Activated CD8-positive, alpha-beta T cell treated with anti-CD3 and anti-CD28 coated beads for 36 hours (primary cell): ENCODE measurements around the gene FAM81B. TPM values are rescaled to one million over a fixed set of nuclear protein-coding genes. Genes with fewer than 3 reads are reported as not detected.

Source experiments
- ATAC-seq: fragments of 200-7000 bp; cut with Tn5 transposase; one replicate; pipeline ENCODE4 v1.10.0; 2021; ENCODE audit warnings: mild to moderate bottlenecking, moderate library complexity
- CTCF ChIA-PET: fragments of 350-600 bp; sonication (Branson Sonifier 250); formaldehyde crosslinking; loops from one replicate; lab custom pipeline; 2021; ENCODE audit warnings: antibody characterized with exemption; lab: Charles Lee
- POLR2A ChIA-PET: fragments of 350-600 bp; sonication (Branson Sonifier 250); formaldehyde crosslinking; loops from one replicate; lab custom pipeline; 2021; ENCODE audit warnings: antibody characterized with exemption; lab: Charles Lee
- DNase-seq: peaks from one replicate; pipeline ENCODE4 v3.0.0-alpha.2; 2020
- H3K27ac Mint-ChIP-seq: one replicate; pipeline ENCODE4 v1.8.0; 2021; ENCODE audit warnings: mild to moderate bottlenecking, mixed read lengths
- H3K27me3 Mint-ChIP-seq: one replicate; pipeline ENCODE4 v1.8.0; 2021; ENCODE audit warnings: mixed read lengths
- H3K36me3 Mint-ChIP-seq: one replicate; pipeline ENCODE4 v1.8.0; 2021; ENCODE audit warnings: low read depth, mixed read lengths
- H3K4me1 Mint-ChIP-seq: one replicate; pipeline ENCODE4 v1.8.0; 2021; ENCODE audit warnings: low read depth, mixed read lengths
- H3K4me3 Mint-ChIP-seq: one replicate; pipeline ENCODE4 v1.8.0; 2021; ENCODE audit warnings: mild to moderate bottlenecking, moderate library complexity, mixed read lengths
- H3K9me3 Mint-ChIP-seq: one replicate; pipeline ENCODE4 v1.8.0; 2021; ENCODE audit warnings: mixed read lengths
- CTCF ChIP-seq: fragments of 200-600 bp; IDR thresholded peaks from one replicate; pipeline ENCODE4 v1.8.0; 2022; ENCODE audit warnings: antibody characterized with exemption, mild to moderate bottlenecking
- intact Hi-C: fragments of 100-400 bp; cut with micrococcal nuclease; formaldehyde crosslinking; loops from one replicate; pipeline ENCODE4 v1.10.0; 2022
- total RNA-seq, 2 experiments: library from RNA; stranded (reverse); gene quantifications; one replicate each; pipeline ENCODE4 v1.2.3, GENCODE V29; 2021

FAM81B gene
- total RNA-seq, 2 experiments from 2014 or later = not detected

DNA sequence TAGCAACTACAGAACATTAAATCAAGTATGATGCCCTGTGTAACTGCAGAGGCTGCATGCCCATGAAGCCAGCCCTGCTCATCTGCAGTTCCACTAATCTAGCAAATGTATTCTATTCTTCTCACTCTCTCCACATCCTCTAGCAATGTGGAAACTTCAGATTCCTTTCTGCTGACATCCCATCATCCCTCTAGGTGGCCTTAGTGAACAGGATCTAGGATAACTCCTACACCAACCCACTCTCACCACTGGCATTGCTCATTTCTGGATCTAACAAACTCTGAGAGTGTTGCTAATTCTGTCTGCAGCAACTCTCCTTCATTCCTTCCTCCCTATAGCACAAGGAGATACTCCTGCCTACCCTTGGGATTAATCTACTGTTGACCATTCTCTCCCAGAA lies 80.8 kb downstream of the FAM81B start:
- no peaks in the 10 kb centered on the region for H3K9me3 Mint-ChIP-seq
- TF ChIP-seq CTCF = no peak
- ChIA-PET CTCF (no interaction called here), POLR2A (no interaction called here)
- H3K36me3 Mint-ChIP-seq = peaks cover 19% of the 10 kb centered on the region
- no peaks in the 10 kb centered on the region for H3K4me1 Mint-ChIP-seq
- H3K27me3 Mint-ChIP-seq = no peaks in the 10 kb centered on the region
- DNase-seq (no peak), ATAC-seq (no peak)
- no peak overlapping the region for H3K27ac Mint-ChIP-seq
- no peak overlapping the region for H3K4me3 Mint-ChIP-seq
- intact Hi-C loops = no loop called here

DNA sequence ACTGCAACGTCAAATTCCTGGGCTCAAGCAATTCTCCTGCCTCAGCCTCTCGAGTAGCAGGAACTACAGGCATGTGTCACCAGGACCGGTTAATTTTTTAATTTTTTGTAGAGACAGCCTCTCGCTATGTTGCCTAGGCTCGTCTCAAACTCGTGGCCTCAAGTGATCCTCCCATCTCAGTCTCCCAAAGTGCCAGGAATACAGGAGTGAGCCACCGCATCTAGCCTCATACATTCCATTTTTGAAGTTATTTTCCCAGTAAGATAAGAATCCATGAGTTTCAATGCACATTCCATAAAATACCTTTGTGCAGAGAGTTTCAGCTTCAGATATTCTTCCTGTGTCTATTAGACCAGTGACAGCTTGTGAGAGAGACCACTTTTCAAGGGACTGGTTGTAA lies 93.3 kb downstream of the FAM81B start:
- Mint-ChIP-seq H3K27ac (no peak overlapping the region), H3K27me3 (no peaks in the 10 kb centered on the region), H3K9me3 (peaks cover 19% of the 10 kb centered on the region), H3K36me3 (peaks cover 71% of the 10 kb centered on the region), H3K4me3 (no peak overlapping the region), H3K4me1 (no peaks in the 10 kb centered on the region)
- TF ChIP-seq CTCF = no peak
- ChIA-PET CTCF (no interaction called here), POLR2A (no interaction called here)
- no peak for ATAC-seq
- intact Hi-C loops = no loop called here
- DNase-seq = no peak

GRCh38 chr5:95486191-95486590 lies 95.0 kb downstream of the FAM81B start:
- no peak overlapping the region for H3K27ac Mint-ChIP-seq
- peaks cover 74% of the 10 kb centered on the region for H3K36me3 Mint-ChIP-seq
- POLR2A ChIA-PET = interaction anchor here (0.5 kb wide), 1 partner anchor 813 kb away, joined by 3 read pairs; no protein-coding TSS in a partner anchor
- no peaks in the 10 kb centered on the region for H3K27me3 Mint-ChIP-seq
- intact Hi-C loops = no loop called here
- DNase-seq = no peak
- no peak for TF ChIP-seq CTCF
- CTCF ChIA-PET = no interaction called here
- no peak overlapping the region for H3K4me3 Mint-ChIP-seq
- ATAC-seq = no peak
- H3K9me3 Mint-ChIP-seq = peaks cover 21% of the 10 kb centered on the region
- no peaks in the 10 kb centered on the region for H3K4me1 Mint-ChIP-seq

DNA sequence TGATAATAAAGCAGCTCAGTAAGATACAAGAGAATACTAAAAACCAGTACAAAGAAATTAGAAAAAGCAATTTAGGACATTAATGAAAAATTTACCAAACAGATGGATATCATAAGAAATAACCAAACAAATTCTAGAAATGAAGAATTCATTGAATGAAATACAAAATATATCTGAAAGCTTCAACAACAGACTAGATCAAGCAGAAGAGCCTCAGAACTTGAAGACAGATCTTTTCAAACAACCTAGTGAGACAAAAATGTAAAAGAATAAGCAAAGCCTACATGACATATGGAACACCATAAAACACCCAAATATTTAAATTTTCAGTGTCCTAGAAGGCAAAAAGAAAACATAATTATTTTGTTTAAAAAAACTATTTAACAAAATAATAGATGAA lies 96.7 kb downstream of the FAM81B start:
- no peak overlapping the region for H3K27ac Mint-ChIP-seq
- peaks cover 73% of the 10 kb centered on the region for H3K36me3 Mint-ChIP-seq
- no peak overlapping the region for H3K4me3 Mint-ChIP-seq
- peaks cover 21% of the 10 kb centered on the region for H3K9me3 Mint-ChIP-seq
- ChIA-PET POLR2A (no interaction called here), CTCF (no interaction called here)
- TF ChIP-seq CTCF = no peak
- ATAC-seq (no peak), DNase-seq (no peak)
- H3K27me3 Mint-ChIP-seq = no peaks in the 10 kb centered on the region
- H3K4me1 Mint-ChIP-seq = no peaks in the 10 kb centered on the region
- intact Hi-C loops = no loop called here

Other genes starting within 250 kb of the FAM81B start
- under 1 TPM; 0.20 to 0.40 TPM for gene MCTP1, start 106.3 kb upstream of the FAM81B start, total RNA-seq
- 10 to 100 TPM; 68.2 to 70.0 TPM for gene SKIC3, start 163.6 kb downstream of the FAM81B start, total RNA-seq
- gene ARSK, start 163.7 kb downstream of the FAM81B start, total RNA-seq = 1 to 10 TPM; 4.9 to 5.0 TPM
- gene GPR150, start 228.7 kb downstream of the FAM81B start, total RNA-seq = under 1 TPM; 0.45 to 0.76 TPM